ENCODE results near the gene ZNF474.

ZNF474 gene

DNA sequence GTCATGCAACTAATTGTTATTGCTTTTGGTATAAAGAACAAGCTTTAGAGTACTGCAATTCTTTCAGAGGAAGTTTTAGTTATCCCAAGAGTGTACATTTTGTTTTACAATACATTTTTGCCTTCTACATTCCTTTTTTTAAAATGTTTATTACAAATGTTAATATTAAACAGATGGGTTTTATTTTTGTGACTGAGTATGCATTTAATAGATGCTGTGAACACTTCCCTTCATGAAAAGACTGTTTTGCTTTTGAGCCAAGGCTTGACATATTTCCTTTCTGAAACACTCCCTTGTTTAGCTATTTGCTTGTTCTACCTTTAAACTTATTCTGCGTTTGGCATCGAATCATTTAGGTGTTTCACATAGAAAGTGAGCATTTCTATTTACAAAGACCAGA is 14.8 kb upstream of the ZNF474 start:
- DNase-seq: no peak
- H3K27me3 ChIP-seq (replicated peaks in 2 of 5; ENCODE audit: control insufficient read depth in 4 of 5, insufficient read depth in 5 of 5, low read length in 4 of 5): no peaks in the 10 kb centered on the region
- H3K4me3 ChIP-seq (ENCODE audit: control insufficient read depth in 1 of 7, extremely low read depth in 1 of 7, insufficient read depth in 4 of 7, low read depth in 2 of 7, low read length in 6 of 7): no peak overlapping the region
- WGBS (ENCODE audit: insufficient coverage): 94% methylated on average over 2 of the region's 2 CpGs
- H3K9me3 ChIP-seq (ENCODE audit: control extremely low read depth in 1 of 5, control insufficient read depth in 4 of 5, insufficient read depth in 2 of 5, low read depth in 1 of 5, low read length in 4 of 5): no peaks in the 10 kb centered on the region
- no peak overlapping the region for H3K27ac ChIP-seq (ENCODE audit: insufficient read depth in 1 of 2, low read depth in 1 of 2, low read length in 2 of 2, poor library complexity in 1 of 2, severe bottlenecking in 2 of 2)
- no peaks in the 10 kb centered on the region for H3K36me3 ChIP-seq (ENCODE audit: control insufficient read depth in 4 of 4, insufficient read depth in 4 of 4, low read length in 3 of 4)
- ChIA-PET CTCF (no interaction called here), POLR2A (no interaction called here)
- peaks cover 4 to 19% (median 11%) of the 10 kb centered on the region in 4 experiments for H3K4me1 ChIP-seq (ENCODE audit: control extremely low read depth in 1 of 4, control insufficient read depth in 4 of 4, insufficient read depth in 4 of 4, low read length in 3 of 4)

DNA sequence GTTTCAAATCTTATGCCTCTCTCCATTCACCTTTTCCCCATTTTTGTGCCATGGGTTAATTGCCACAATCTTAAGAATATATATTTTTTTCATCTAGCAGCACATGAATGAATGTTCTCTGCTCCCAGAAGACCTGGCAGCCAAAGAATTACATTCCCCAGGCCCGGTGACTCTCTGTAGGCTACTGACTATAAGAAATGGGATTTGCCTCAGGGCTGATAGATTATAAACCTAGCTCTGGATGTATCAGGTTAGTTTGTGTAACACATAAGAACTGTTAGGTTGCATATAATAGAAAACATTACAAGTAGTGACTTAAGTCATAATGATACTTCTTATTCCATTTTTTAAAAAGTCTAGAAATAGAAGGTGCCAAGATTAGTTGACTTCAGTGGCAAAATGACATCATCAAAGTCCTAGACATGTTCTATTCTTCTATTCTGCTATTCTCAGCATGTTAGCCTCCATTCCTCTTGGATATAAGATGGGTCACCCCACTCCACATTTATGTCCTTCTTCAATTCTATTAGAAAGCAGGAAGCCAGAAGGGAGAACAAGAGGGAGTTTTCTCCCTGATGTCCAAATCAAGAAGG is 10.9 kb upstream of the ZNF474 start:
- Histone ChIP-seq H3K4me1 (ENCODE audit: control extremely low read depth in 1 of 4, control insufficient read depth in 4 of 4, insufficient read depth in 4 of 4, low read length in 3 of 4) (peaks cover 0 to 10% (median 4%) of the 10 kb centered on the region in 4 experiments), H3K36me3 (ENCODE audit: control insufficient read depth in 4 of 4, insufficient read depth in 4 of 4, low read length in 3 of 4) (no peaks in the 10 kb centered on the region), H3K27me3 (replicated peaks in 2 of 5; ENCODE audit: control insufficient read depth in 4 of 5, insufficient read depth in 5 of 5, low read length in 4 of 5) (no peaks in the 10 kb centered on the region), H3K9me3 (ENCODE audit: control extremely low read depth in 1 of 5, control insufficient read depth in 4 of 5, insufficient read depth in 2 of 5, low read depth in 1 of 5, low read length in 4 of 5) (no peaks in the 10 kb centered on the region), H3K4me3 (ENCODE audit: control insufficient read depth in 1 of 7, extremely low read depth in 1 of 7, insufficient read depth in 4 of 7, low read depth in 2 of 7, low read length in 6 of 7) (no peak overlapping the region), H3K27ac (ENCODE audit: insufficient read depth in 1 of 2, low read depth in 1 of 2, low read length in 2 of 2, poor library complexity in 1 of 2, severe bottlenecking in 2 of 2) (no peak overlapping the region)
- CTCF ChIA-PET: interaction anchor here (1.0 kb wide), 1 partner anchor 8 kb away, joined by 3 read pairs; no protein-coding TSS in a partner anchor
- WGBS (ENCODE audit: insufficient coverage): no CpG with 5 or more reads among the region's 1 CpG
- no peak for DNase-seq
- POLR2A ChIA-PET: no interaction called here

DNA sequence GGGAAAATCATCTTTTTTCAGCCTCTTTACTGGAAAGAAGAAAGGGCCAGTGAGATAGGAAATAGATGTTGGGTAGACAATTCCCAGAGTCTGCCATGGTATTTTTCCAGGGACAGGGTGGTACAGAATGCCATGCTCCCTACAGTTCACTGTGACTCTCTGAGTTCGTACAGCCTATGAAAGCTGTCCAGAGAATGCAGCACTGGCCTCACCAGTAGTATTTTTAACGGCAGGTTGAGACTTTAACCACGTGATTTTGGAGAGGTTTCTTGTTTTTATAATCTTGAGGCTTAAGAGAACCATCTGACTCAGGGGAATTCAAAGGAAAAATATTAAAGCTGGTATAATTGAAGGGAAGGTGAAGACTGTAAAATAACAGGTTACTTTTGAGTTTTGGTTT is 10.1 kb upstream of the ZNF474 start:
- Histone ChIP-seq H3K4me1 (ENCODE audit: control extremely low read depth in 1 of 4, control insufficient read depth in 4 of 4, insufficient read depth in 4 of 4, low read length in 3 of 4) (peaks cover 0 to 5% (median 2%) of the 10 kb centered on the region in 4 experiments), H3K4me3 (ENCODE audit: control insufficient read depth in 1 of 7, extremely low read depth in 1 of 7, insufficient read depth in 4 of 7, low read depth in 2 of 7, low read length in 6 of 7) (no peak overlapping the region), H3K27me3 (replicated peaks in 2 of 5; ENCODE audit: control insufficient read depth in 4 of 5, insufficient read depth in 5 of 5, low read length in 4 of 5) (no peaks in the 10 kb centered on the region), H3K27ac (ENCODE audit: insufficient read depth in 1 of 2, low read depth in 1 of 2, low read length in 2 of 2, poor library complexity in 1 of 2, severe bottlenecking in 2 of 2) (no peak overlapping the region), H3K36me3 (ENCODE audit: control insufficient read depth in 4 of 4, insufficient read depth in 4 of 4, low read length in 3 of 4) (no peaks in the 10 kb centered on the region), H3K9me3 (ENCODE audit: control extremely low read depth in 1 of 5, control insufficient read depth in 4 of 5, insufficient read depth in 2 of 5, low read depth in 1 of 5, low read length in 4 of 5) (no peaks in the 10 kb centered on the region)
- CTCF ChIA-PET: no interaction called here
- 96% methylated on average over 3 of the region's 3 CpGs for WGBS (ENCODE audit: insufficient coverage)
- POLR2A ChIA-PET: no interaction called here
- DNase-seq: no peak

DNA sequence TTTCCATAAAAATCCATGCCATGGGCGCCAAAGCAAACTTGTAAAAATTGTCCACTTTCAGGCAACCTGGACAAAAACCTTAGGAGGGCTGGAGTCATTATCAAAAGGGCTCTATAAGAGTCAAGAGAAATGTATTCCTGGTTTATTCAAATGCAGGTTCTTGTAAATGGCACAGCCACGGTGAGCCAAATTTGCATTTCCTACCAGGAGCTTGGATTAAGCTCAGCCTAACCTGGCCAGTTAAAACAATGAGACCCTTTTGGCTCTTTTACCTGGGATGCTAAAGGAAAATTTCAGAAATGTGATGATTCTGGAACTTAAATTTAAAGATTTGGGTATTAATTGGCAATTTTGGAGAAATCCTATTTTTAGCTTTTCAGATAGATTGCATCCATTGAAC is 8.9 kb upstream of the ZNF474 start:
- Histone ChIP-seq H3K27me3 (replicated peaks in 2 of 5; ENCODE audit: control insufficient read depth in 4 of 5, insufficient read depth in 5 of 5, low read length in 4 of 5) (no peaks in the 10 kb centered on the region), H3K27ac (ENCODE audit: insufficient read depth in 1 of 2, low read depth in 1 of 2, low read length in 2 of 2, poor library complexity in 1 of 2, severe bottlenecking in 2 of 2) (no peak overlapping the region), H3K9me3 (ENCODE audit: control extremely low read depth in 1 of 5, control insufficient read depth in 4 of 5, insufficient read depth in 2 of 5, low read depth in 1 of 5, low read length in 4 of 5) (no peaks in the 10 kb centered on the region), H3K4me1 (ENCODE audit: control extremely low read depth in 1 of 4, control insufficient read depth in 4 of 4, insufficient read depth in 4 of 4, low read length in 3 of 4) (peaks cover under 1 to 14% (median 4%) of the 10 kb centered on the region in 4 experiments), H3K36me3 (ENCODE audit: control insufficient read depth in 4 of 4, insufficient read depth in 4 of 4, low read length in 3 of 4) (no peaks in the 10 kb centered on the region), H3K4me3 (ENCODE audit: control insufficient read depth in 1 of 7, extremely low read depth in 1 of 7, insufficient read depth in 4 of 7, low read depth in 2 of 7, low read length in 6 of 7) (no peak overlapping the region)
- DNase-seq: no peak
- ChIA-PET POLR2A (no interaction called here), CTCF (interaction anchor here (1.1 kb wide), 1 partner anchor 15 kb away, joined by 3 read pairs; no protein-coding TSS in a partner anchor)
- 97% methylated on average over 2 of the region's 2 CpGs for WGBS (ENCODE audit: insufficient coverage)

DNA sequence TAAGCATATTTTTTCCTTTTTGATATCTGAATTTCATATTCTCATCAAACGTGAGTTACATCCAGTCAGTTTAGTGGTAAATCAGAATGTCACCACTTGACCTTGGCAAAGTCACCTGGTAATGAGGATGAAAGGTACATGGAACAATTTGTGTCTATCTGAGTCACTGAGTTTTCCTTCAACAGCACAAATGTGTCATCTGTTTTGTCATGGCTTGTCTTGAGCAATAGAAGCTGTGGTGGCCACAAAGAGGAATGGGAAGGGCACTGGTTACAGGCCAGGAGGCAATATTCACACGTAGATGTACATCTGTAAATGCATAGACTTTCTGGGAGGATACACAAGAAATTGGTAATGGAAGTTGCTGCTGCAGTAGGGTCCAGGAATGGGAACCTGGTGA is 8.4 kb upstream of the ZNF474 start:
- CTCF ChIA-PET: interaction anchor here (1.0 to 1.1 kb wide), 2 partner anchors 16 to 1304 kb away, joined by 3 read pairs; no protein-coding TSS in a partner anchor
- Histone ChIP-seq H3K9me3 (ENCODE audit: control extremely low read depth in 1 of 5, control insufficient read depth in 4 of 5, insufficient read depth in 2 of 5, low read depth in 1 of 5, low read length in 4 of 5) (no peaks in the 10 kb centered on the region), H3K27ac (ENCODE audit: insufficient read depth in 1 of 2, low read depth in 1 of 2, low read length in 2 of 2, poor library complexity in 1 of 2, severe bottlenecking in 2 of 2) (no peak overlapping the region), H3K4me3 (ENCODE audit: control insufficient read depth in 1 of 7, extremely low read depth in 1 of 7, insufficient read depth in 4 of 7, low read depth in 2 of 7, low read length in 6 of 7) (no peak overlapping the region), H3K36me3 (ENCODE audit: control insufficient read depth in 4 of 4, insufficient read depth in 4 of 4, low read length in 3 of 4) (no peaks in the 10 kb centered on the region), H3K27me3 (replicated peaks in 2 of 5; ENCODE audit: control insufficient read depth in 4 of 5, insufficient read depth in 5 of 5, low read length in 4 of 5) (no peaks in the 10 kb centered on the region), H3K4me1 (ENCODE audit: control extremely low read depth in 1 of 4, control insufficient read depth in 4 of 4, insufficient read depth in 4 of 4, low read length in 3 of 4) (peaks cover 6 to 18% (median 9%) of the 10 kb centered on the region in 4 experiments)
- POLR2A ChIA-PET: no interaction called here
- peak in 2 of 3 donors; percentile 15 to 50 for DNase-seq
- WGBS (ENCODE audit: insufficient coverage): 64% methylated on average over 1 of the region's 2 CpGs

DNA sequence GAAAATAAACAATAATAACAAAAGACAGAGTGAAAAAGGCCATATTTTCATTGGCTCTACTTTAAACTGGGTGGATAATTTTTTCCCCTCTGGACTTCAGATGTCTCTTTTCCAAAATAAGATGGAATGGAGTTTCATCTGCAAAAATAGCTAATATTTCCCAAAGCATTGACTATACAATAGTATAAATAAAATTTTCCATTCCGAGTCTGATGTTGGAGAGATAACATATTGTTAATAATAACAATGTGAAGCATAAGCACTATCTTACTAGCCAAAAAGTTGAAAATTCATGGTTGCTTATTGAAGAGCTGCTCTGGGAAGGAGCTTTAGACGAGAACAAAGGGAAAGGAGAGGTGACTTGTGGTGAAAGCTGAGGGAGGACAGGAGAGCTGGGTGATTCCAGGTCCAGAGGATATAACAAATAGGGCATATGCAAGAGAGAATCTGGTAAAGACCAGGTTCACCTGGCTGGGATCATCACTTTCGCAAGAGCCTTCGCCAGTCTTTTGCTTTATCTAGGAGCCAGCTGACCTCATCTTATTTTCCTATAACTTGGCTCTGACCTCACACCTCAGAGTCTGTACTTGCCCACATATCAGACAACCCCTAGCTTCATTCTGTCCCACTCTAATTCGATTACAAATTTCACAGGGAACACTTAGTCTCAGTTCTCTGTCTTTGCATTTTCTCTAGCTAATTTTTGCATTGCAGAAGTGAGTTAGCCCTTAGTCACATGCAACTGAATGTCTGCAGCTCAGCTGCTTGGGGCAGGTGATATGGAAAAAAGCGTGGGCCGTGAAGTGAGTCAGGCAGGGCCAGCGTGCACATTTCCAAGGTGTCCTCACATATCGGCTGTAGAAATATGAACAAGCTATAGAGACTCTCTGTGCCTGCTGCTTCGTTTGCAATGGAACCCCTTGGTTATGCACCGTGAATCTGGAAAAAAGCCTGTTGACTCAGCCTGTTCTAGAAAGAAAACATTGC is 7.6 kb upstream of the ZNF474 start:
- no peak for DNase-seq
- H3K27ac ChIP-seq (ENCODE audit: insufficient read depth in 1 of 2, low read depth in 1 of 2, low read length in 2 of 2, poor library complexity in 1 of 2, severe bottlenecking in 2 of 2): no peak overlapping the region
- POLR2A ChIA-PET: no interaction called here

DNA sequence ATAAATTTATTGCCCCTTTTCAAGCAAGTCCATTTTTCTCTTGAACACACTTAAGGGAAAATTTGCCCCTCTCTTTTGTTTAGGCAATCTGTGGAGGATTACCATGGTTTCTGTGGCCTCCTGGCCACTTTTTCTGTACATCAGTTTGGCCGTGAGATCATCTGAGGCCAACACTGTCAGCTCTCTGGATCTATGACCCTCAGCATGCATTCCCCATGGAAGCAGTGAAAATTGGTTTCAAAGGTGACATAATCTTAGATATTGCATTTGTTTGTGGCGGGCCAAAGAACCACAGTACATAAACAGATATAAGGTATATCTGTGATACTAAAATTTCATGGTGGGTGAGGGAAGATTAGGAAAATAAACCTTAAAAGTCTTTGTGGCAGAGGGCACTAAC is 4.6 kb upstream of the ZNF474 start:
- ChIA-PET POLR2A (no interaction called here), CTCF (no interaction called here)
- Histone ChIP-seq H3K27ac (ENCODE audit: insufficient read depth in 1 of 2, low read depth in 1 of 2, low read length in 2 of 2, poor library complexity in 1 of 2, severe bottlenecking in 2 of 2) (no peak overlapping the region), H3K9me3 (ENCODE audit: control extremely low read depth in 1 of 5, control insufficient read depth in 4 of 5, insufficient read depth in 2 of 5, low read depth in 1 of 5, low read length in 4 of 5) (no peaks in the 10 kb centered on the region), H3K27me3 (replicated peaks in 2 of 5; ENCODE audit: control insufficient read depth in 4 of 5, insufficient read depth in 5 of 5, low read length in 4 of 5) (no peaks in the 10 kb centered on the region), H3K4me1 (ENCODE audit: control extremely low read depth in 1 of 4, control insufficient read depth in 4 of 4, insufficient read depth in 4 of 4, low read length in 3 of 4) (peaks cover 12 to 40% (median 27%) of the 10 kb centered on the region in 4 experiments), H3K4me3 (ENCODE audit: control insufficient read depth in 1 of 7, extremely low read depth in 1 of 7, insufficient read depth in 4 of 7, low read depth in 2 of 7, low read length in 6 of 7) (no peak overlapping the region), H3K36me3 (ENCODE audit: control insufficient read depth in 4 of 4, insufficient read depth in 4 of 4, low read length in 3 of 4) (no peaks in the 10 kb centered on the region)
- no peak for DNase-seq
- WGBS (ENCODE audit: insufficient coverage): 100% methylated on average over 1 of the region's 2 CpGs

More for the DNA sequence above, 7.6 kb upstream of the ZNF474 start:
- Histone ChIP-seq H3K9me3 (ENCODE audit: control extremely low read depth in 1 of 5, control insufficient read depth in 4 of 5, insufficient read depth in 2 of 5, low read depth in 1 of 5, low read length in 4 of 5) (no peaks in the 10 kb centered on the region), H3K4me3 (ENCODE audit: control insufficient read depth in 1 of 7, extremely low read depth in 1 of 7, insufficient read depth in 4 of 7, low read depth in 2 of 7, low read length in 6 of 7) (no peak overlapping the region), H3K36me3 (ENCODE audit: control insufficient read depth in 4 of 4, insufficient read depth in 4 of 4, low read length in 3 of 4) (no peaks in the 10 kb centered on the region), H3K4me1 (ENCODE audit: control extremely low read depth in 1 of 4, control insufficient read depth in 4 of 4, insufficient read depth in 4 of 4, low read length in 3 of 4) (peaks cover 9 to 22% (median 14%) of the 10 kb centered on the region in 4 experiments), H3K27me3 (replicated peaks in 2 of 5; ENCODE audit: control insufficient read depth in 4 of 5, insufficient read depth in 5 of 5, low read length in 4 of 5) (no peaks in the 10 kb centered on the region)
- CTCF ChIA-PET: interaction anchor here (0.8 to 1.1 kb wide), 6 partner anchors 9 to 1305 kb away, joined by 3 to 4 read pairs (median 3); no protein-coding TSS in a partner anchor
- 94% methylated on average over 10 of the region's 11 CpGs for WGBS (ENCODE audit: insufficient coverage)

All from common myeloid progenitor, CD34-positive (primary cell).